GM23338 (cell line): ENCODE data around the gene TMCC1. TPM values are rescaled to one million over a fixed set of nuclear protein-coding genes. Genes with fewer than 3 reads are reported as not detected.

Experiments used
- ATAC-seq: fragments of 200-7000 bp; cut with Tn5 transposase; 3 replicates; pipeline ENCODE4 v1.9.1; 2020
- DNase-seq: peaks from one replicate; pipeline ENCODE4 v3.0.0-alpha.2; 2015; ENCODE audit warnings: low spot score
- H2AFZ ChIP-seq: fragments of 200-600 bp; sonication (generic); 2 replicates; pipeline ENCODE4 v1.8.0; 2016; ENCODE audit warnings: antibody characterized with exemption, mild to moderate bottlenecking, moderate library complexity
- H3F3A ChIP-seq: fragments of 200-600 bp; sonication (generic); replicated peaks from 2 replicates; pipeline ENCODE4 v1.8.0; 2017; ENCODE audit warnings: antibody characterized with exemption, mixed run types, low read depth
- H3K27ac ChIP-seq: fragments of 200-600 bp; sonication (generic); 2 replicates; pipeline ENCODE4 v1.6.1; 2016; ENCODE audit warnings: low read depth
- H3K27me3 ChIP-seq: fragments of 200-600 bp; sonication (generic); 2 replicates; pipeline ENCODE4 v1.8.0; 2016; ENCODE audit warnings: mild to moderate bottlenecking, mixed run types, moderate library complexity; ENCODE audit not compliant: insufficient read depth
- H3K36me3 ChIP-seq: fragments of 200-600 bp; sonication (generic); 2 replicates; pipeline ENCODE4 v1.8.0; 2016; ENCODE audit warnings: mild to moderate bottlenecking; ENCODE audit not compliant: insufficient read depth
- H3K4me1 ChIP-seq: fragments of 200-600 bp; sonication (generic); 2 replicates; pipeline ENCODE4 v1.8.0; 2016; ENCODE audit warnings: mild to moderate bottlenecking, moderate library complexity; ENCODE audit not compliant: insufficient read depth
- H3K4me2 ChIP-seq: fragments of 200-600 bp; sonication (generic); 2 replicates; pipeline ENCODE4 v1.7.1; 2017; ENCODE audit warnings: mixed run types
- H3K4me3 ChIP-seq: fragments of 200-600 bp; sonication (generic); 2 replicates; pipeline ENCODE4 v1.6.1; 2016; ENCODE audit warnings: mixed run types
- H3K79me2 ChIP-seq: fragments of 200-600 bp; sonication (generic); replicated peaks from 2 replicates; pipeline ENCODE4 v1.8.0; 2017; ENCODE audit warnings: mild to moderate bottlenecking; ENCODE audit not compliant: insufficient read depth
- H3K9me2 ChIP-seq: fragments of 200-600 bp; sonication (generic); 2 replicates; pipeline ENCODE4 v1.8.0; 2017; ENCODE audit not compliant: insufficient read depth
- H4K20me1 ChIP-seq: fragments of 200-600 bp; sonication (generic); replicated peaks from 2 replicates; pipeline ENCODE4 v1.8.0; 2017; ENCODE audit warnings: mild to moderate bottlenecking; ENCODE audit not compliant: insufficient read depth
- H3K27ac Mint-ChIP-seq: 2 replicates; pipeline ENCODE4 v1.8.0; 2020; ENCODE audit warnings: inconsistent platforms, mild to moderate bottlenecking, moderate library complexity, mixed read lengths
- H3K27me3 Mint-ChIP-seq: 3 replicates; pipeline ENCODE4 v1.8.0; 2022; ENCODE audit warnings: low read depth, mild to moderate bottlenecking, moderate library complexity, mixed read lengths, inconsistent platforms; ENCODE audit not compliant: insufficient read depth, poor library complexity
- H3K36me3 Mint-ChIP-seq: 3 replicates; pipeline ENCODE4 v1.8.0; 2021; ENCODE audit warnings: low read depth, mild to moderate bottlenecking, inconsistent platforms, moderate library complexity, mixed read lengths
- H3K4me1 Mint-ChIP-seq: 3 replicates; pipeline ENCODE4 v1.8.0; 2020; ENCODE audit warnings: mild to moderate bottlenecking, inconsistent platforms, mixed read lengths
- H3K4me3 Mint-ChIP-seq: 3 replicates; pipeline ENCODE4 v1.8.0; 2021; ENCODE audit warnings: moderate library complexity, mild to moderate bottlenecking, inconsistent platforms, mixed read lengths
- H3K9me3 Mint-ChIP-seq: 3 replicates; pipeline ENCODE4 v1.8.0; 2020; ENCODE audit warnings: moderate library complexity, mild to moderate bottlenecking, inconsistent platforms, mixed read lengths
- CREB1 ChIP-seq: fragments of 250-450 bp; sonication (Bioruptor Pico); IDR thresholded peaks from 2 replicates; pipeline ENCODE4 v1.5.0; 2020; ENCODE audit warnings: low read depth, mild to moderate bottlenecking, moderate library complexity
- EZH2 ChIP-seq: fragments of 200-600 bp; sonication (generic); IDR thresholded peaks from one replicate; pipeline ENCODE4 v1.8.0; 2017; ENCODE audit warnings: antibody characterized with exemption, mild to moderate bottlenecking, low read depth; ENCODE audit not compliant: unreplicated experiment
- EZH2phosphoT487 ChIP-seq: fragments of 200-600 bp; sonication (generic); IDR thresholded peaks from one replicate; pipeline ENCODE4 v1.8.1; 2018; ENCODE audit warnings: antibody characterized with exemption; ENCODE audit not compliant: unreplicated experiment
- JUNB ChIP-seq: IDR thresholded peaks from one replicate; pipeline ENCODE4 v1.6.1; 2016; ENCODE audit warnings: antibody characterized with exemption; ENCODE audit not compliant: unreplicated experiment
- NANOG ChIP-seq: IDR thresholded peaks from 2 replicates; pipeline ENCODE4 v1.6.1; 2016; ENCODE audit warnings: antibody characterized with exemption, borderline replicate concordance
- POLR2AphosphoS5 ChIP-seq: IDR thresholded peaks from 2 replicates; pipeline ENCODE4 v1.6.1; 2016; ENCODE audit warnings: antibody characterized with exemption, low read depth
- STAT1 ChIP-seq: IDR thresholded peaks from one replicate; pipeline ENCODE4 v1.6.1; 2016; ENCODE audit warnings: antibody characterized with exemption; ENCODE audit not compliant: unreplicated experiment
- ZNF114 ChIP-seq: fragments of 250-450 bp; sonication (Bioruptor Pico); IDR thresholded peaks from 2 replicates; pipeline ENCODE4 v1.5.0; 2020; ENCODE audit warnings: mild to moderate bottlenecking, moderate library complexity
- ZNF331 ChIP-seq: fragments of 250-450 bp; sonication (Bioruptor Pico); IDR thresholded peaks from 2 replicates; pipeline ENCODE4 v1.5.0; 2020; ENCODE audit warnings: low read depth, mild to moderate bottlenecking, moderate library complexity
- polyA plus RNA-seq: library from polyadenylated mRNA; unstranded; fragments of >200 nt; fragmentation: Nextera tagmentation; extraction: Ambion mirVana; gene quantifications from 2 replicates; pipeline ENCODE4 v1.2.1, GENCODE V29; 2016
- total RNA-seq: library from RNA; depleted of rRNA; stranded (reverse); fragments of >200 nt; shearing (Covaris generic); gene quantifications from 2 replicates; pipeline ENCODE4 v1.2.3, GENCODE V29; 2014
- TF ChIP-seq, protein P1 (sequence below): IDR thresholded peaks from one replicate; pipeline ENCODE4 v1.6.1; 2018; ENCODE audit warnings: antibody characterized with exemption; ENCODE audit not compliant: unreplicated experiment
- TF ChIP-seq, protein P2 (sequence below): fragments of 250-450 bp; sonication (Bioruptor Pico); IDR thresholded peaks from 2 replicates; pipeline ENCODE4 v1.5.0; 2020; ENCODE audit warnings: mild to moderate bottlenecking, moderate library complexity
- TF ChIP-seq, protein P3 (sequence below), 2 experiments: fragments of 200-600 bp in 1 of 2; sonication (generic) in 1 of 2; conservative IDR thresholded peaks; 2 replicates each; pipeline versions ENCODE4 v1.5.1 to v1.6.1; 2016 to 2017; ENCODE audit warnings: antibody characterized with exemption in 2 of 2, low read depth in 2 of 2, mild to moderate bottlenecking in 2 of 2, moderate library complexity in 1 of 2
- TF ChIP-seq, protein P4 (sequence below): IDR thresholded peaks from 2 replicates; pipeline ENCODE4 v1.6.1; 2016; ENCODE audit warnings: antibody characterized with exemption

TMCC1 gene
- total and polyA plus RNA-seq, 2 experiments from 2014 or later: 8.2 to 18.4 TPM

DNA sequence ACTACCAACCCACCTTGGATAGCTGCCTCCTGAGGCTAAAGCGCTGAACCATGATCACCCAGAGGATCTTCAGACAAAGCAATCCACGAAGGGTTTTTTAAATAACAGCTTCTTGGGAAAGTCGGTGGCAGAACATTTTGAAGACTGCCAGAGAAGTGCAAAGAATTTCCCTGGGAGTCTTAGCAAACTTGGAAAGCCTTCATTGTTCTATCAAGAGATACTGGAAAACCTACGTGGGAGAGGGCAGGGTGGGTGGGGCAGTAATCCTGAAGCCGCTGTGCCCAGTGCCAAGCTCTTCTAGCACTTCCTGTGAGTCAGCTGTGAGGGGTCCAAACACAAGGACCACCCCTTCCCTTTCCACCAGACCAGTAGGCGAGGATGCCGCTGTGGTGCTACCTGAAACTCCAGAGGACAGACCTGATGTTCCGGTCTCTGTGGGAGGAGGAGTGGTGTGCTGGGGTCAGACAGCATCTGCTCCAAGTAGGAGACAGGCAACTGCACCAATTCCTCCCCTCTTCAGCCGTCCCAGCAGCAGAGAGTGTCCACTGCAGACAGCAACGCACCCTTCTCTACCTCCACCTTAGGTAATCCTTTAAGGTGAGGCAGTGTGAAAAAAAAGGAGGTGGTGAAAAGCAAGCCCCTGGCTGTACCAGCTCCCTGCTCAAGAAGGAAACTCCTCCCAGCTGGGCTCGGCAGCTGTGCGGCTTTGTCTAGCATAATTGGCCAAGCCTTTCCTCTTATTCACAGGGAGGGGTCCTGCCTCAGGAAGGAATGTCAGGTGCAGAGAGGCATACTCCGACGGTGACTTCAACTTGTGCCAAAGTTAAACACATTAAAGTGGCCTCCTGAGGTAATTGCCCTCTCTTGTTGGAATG is 99.0 kb downstream of the TMCC1 start:
- H3K27ac ChIP-seq: peak overlapping the region; percentile 83

More for the DNA sequence above, 99.0 kb downstream of the TMCC1 start:
- peaks cover 25% of the 10 kb centered on the region for H3K4me1 ChIP-seq
- H3K27ac Mint-ChIP-seq: peak overlapping the region; percentile 77
- TF ChIP-seq STAT1 (no peak), ZNF114 (CRISPR knock-in tag) (no peak), CREB1 (CRISPR knock-in tag) (no peak), POLR2AphosphoS5 (no peak), EZH2 (no peak), ZNF331 (CRISPR knock-in tag) (no peak), EZH2phosphoT487 (no peak), JUNB (no peak), NANOG (no peak)
- TF ChIP-seq, protein P1, sequence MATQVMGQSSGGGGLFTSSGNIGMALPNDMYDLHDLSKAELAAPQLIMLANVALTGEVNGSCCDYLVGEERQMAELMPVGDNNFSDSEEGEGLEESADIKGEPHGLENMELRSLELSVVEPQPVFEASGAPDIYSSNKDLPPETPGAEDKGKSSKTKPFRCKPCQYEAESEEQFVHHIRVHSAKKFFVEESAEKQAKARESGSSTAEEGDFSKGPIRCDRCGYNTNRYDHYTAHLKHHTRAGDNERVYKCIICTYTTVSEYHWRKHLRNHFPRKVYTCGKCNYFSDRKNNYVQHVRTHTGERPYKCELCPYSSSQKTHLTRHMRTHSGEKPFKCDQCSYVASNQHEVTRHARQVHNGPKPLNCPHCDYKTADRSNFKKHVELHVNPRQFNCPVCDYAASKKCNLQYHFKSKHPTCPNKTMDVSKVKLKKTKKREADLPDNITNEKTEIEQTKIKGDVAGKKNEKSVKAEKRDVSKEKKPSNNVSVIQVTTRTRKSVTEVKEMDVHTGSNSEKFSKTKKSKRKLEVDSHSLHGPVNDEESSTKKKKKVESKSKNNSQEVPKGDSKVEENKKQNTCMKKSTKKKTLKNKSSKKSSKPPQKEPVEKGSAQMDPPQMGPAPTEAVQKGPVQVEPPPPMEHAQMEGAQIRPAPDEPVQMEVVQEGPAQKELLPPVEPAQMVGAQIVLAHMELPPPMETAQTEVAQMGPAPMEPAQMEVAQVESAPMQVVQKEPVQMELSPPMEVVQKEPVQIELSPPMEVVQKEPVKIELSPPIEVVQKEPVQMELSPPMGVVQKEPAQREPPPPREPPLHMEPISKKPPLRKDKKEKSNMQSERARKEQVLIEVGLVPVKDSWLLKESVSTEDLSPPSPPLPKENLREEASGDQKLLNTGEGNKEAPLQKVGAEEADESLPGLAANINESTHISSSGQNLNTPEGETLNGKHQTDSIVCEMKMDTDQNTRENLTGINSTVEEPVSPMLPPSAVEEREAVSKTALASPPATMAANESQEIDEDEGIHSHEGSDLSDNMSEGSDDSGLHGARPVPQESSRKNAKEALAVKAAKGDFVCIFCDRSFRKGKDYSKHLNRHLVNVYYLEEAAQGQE: no peak
- TF ChIP-seq, protein P2, sequence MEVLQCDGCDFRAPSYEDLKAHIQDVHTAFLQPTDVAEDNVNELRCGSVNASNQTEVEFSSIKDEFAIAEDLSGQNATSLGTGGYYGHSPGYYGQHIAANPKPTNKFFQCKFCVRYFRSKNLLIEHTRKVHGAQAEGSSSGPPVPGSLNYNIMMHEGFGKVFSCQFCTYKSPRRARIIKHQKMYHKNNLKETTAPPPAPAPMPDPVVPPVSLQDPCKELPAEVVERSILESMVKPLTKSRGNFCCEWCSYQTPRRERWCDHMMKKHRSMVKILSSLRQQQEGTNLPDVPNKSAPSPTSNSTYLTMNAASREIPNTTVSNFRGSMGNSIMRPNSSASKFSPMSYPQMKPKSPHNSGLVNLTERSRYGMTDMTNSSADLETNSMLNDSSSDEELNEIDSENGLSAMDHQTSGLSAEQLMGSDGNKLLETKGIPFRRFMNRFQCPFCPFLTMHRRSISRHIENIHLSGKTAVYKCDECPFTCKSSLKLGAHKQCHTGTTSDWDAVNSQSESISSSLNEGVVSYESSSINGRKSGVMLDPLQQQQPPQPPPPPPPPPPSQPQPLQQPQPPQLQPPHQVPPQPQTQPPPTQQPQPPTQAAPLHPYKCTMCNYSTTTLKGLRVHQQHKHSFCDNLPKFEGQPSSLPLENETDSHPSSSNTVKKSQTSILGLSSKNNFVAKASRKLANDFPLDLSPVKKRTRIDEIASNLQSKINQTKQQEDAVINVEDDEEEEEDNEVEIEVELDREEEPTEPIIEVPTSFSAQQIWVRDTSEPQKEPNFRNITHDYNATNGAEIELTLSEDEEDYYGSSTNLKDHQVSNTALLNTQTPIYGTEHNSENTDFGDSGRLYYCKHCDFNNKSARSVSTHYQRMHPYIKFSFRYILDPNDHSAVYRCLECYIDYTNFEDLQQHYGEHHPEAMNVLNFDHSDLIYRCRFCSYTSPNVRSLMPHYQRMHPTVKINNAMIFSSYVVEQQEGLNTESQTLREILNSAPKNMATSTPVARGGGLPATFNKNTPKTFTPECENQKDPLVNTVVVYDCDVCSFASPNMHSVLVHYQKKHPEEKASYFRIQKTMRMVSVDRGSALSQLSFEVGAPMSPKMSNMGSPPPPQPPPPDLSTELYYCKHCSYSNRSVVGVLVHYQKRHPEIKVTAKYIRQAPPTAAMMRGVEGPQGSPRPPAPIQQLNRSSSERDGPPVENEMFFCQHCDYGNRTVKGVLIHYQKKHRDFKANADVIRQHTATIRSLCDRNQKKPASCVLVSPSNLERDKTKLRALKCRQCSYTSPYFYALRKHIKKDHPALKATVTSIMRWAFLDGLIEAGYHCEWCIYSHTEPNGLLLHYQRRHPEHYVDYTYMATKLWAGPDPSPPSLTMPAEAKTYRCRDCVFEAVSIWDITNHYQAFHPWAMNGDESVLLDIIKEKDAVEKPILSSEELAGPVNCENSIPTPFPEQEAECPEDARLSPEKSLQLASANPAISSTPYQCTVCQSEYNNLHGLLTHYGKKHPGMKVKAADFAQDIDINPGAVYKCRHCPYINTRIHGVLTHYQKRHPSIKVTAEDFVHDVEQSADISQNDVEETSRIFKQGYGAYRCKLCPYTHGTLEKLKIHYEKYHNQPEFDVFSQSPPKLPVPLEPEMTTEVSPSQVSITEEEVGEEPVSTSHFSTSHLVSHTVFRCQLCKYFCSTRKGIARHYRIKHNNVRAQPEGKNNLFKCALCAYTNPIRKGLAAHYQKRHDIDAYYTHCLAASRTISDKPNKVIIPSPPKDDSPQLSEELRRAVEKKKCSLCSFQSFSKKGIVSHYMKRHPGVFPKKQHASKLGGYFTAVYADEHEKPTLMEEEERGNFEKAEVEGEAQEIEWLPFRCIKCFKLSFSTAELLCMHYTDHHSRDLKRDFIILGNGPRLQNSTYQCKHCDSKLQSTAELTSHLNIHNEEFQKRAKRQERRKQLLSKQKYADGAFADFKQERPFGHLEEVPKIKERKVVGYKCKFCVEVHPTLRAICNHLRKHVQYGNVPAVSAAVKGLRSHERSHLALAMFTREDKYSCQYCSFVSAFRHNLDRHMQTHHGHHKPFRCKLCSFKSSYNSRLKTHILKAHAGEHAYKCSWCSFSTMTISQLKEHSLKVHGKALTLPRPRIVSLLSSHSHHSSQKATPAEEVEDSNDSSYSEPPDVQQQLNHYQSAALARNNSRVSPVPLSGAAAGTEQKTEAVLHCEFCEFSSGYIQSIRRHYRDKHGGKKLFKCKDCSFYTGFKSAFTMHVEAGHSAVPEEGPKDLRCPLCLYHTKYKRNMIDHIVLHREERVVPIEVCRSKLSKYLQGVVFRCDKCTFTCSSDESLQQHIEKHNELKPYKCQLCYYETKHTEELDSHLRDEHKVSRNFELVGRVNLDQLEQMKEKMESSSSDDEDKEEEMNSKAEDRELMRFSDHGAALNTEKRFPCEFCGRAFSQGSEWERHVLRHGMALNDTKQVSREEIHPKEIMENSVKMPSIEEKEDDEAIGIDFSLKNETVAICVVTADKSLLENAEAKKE (CRISPR knock-in tag): no peak; the same call in 1 of the 2 replicates
- TF ChIP-seq, protein P3, sequence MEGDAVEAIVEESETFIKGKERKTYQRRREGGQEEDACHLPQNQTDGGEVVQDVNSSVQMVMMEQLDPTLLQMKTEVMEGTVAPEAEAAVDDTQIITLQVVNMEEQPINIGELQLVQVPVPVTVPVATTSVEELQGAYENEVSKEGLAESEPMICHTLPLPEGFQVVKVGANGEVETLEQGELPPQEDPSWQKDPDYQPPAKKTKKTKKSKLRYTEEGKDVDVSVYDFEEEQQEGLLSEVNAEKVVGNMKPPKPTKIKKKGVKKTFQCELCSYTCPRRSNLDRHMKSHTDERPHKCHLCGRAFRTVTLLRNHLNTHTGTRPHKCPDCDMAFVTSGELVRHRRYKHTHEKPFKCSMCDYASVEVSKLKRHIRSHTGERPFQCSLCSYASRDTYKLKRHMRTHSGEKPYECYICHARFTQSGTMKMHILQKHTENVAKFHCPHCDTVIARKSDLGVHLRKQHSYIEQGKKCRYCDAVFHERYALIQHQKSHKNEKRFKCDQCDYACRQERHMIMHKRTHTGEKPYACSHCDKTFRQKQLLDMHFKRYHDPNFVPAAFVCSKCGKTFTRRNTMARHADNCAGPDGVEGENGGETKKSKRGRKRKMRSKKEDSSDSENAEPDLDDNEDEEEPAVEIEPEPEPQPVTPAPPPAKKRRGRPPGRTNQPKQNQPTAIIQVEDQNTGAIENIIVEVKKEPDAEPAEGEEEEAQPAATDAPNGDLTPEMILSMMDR (conservative IDR thresholded peaks at IDR 0.05; ENCODE audit: low read depth in 2 of 2): no peak
- TF ChIP-seq, protein P4, sequence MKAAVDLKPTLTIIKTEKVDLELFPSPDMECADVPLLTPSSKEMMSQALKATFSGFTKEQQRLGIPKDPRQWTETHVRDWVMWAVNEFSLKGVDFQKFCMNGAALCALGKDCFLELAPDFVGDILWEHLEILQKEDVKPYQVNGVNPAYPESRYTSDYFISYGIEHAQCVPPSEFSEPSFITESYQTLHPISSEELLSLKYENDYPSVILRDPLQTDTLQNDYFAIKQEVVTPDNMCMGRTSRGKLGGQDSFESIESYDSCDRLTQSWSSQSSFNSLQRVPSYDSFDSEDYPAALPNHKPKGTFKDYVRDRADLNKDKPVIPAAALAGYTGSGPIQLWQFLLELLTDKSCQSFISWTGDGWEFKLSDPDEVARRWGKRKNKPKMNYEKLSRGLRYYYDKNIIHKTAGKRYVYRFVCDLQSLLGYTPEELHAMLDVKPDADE: no peak
- H3K36me3 Mint-ChIP-seq: no peaks in the 10 kb centered on the region
- no peaks in the 10 kb centered on the region for H3K9me2 ChIP-seq
- H3K4me3 ChIP-seq: peak overlapping the region; percentile 41
- 0 out of 2 replicates have a peak, but pooled peaks cover 4% of the 10 kb centered on the region for H3K79me2 ChIP-seq
- ATAC-seq: peak; percentile 95
- H2AFZ ChIP-seq: no peak overlapping the region
- peaks cover 1% of the 10 kb centered on the region for H3K27me3 Mint-ChIP-seq
- peak overlapping the region; percentile 76 for H3K4me2 ChIP-seq
- no peaks in the 10 kb centered on the region for H3K36me3 ChIP-seq
- H3K27me3 ChIP-seq: no peaks in the 10 kb centered on the region
- H4K20me1 ChIP-seq: no peaks in the 10 kb centered on the region
- H3K4me1 Mint-ChIP-seq: peaks cover 33% of the 10 kb centered on the region
- peak; percentile 92 for DNase-seq
- peak overlapping the region; percentile 64 for H3K4me3 Mint-ChIP-seq
- H3F3A ChIP-seq: no peaks in the 10 kb centered on the region
- H3K9me3 Mint-ChIP-seq: no peaks in the 10 kb centered on the region
